ENCODE results near the gene SEMA5A. TPM values are rescaled to one million over a fixed set of nuclear protein-coding genes. Genes with fewer than 3 reads are reported as not detected.

The SEMA5A gene
- total RNA-seq, 2 donors from 2014 or later: not detected

DNA sequence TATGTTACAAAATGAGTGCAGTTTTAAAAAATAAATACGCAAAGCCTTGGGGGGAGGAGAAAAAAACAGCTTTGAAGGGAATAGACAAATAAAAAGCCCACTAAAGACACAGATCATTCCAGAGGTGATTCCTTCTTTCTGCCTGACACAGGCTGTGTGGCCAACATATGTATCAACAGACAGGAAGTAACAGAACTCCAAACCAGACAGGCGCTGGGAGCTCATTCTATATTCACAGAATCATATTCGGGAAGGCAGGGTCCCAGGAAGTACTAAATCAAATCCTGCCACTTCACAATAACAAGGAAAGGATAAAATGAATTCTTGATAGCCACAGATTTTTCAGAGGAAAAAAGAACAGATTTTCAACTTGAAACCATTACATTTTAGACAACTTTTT lies 62.1 kb downstream of the SEMA5A start:
- H3K27ac Mint-ChIP-seq: no peak overlapping the region
- H3K27me3 Mint-ChIP-seq: no peaks in the 10 kb centered on the region
- no peak for ATAC-seq (replicated peaks)
- H3K36me3 Mint-ChIP-seq (ENCODE audit: low read depth): no peaks in the 10 kb centered on the region
- no peaks in the 10 kb centered on the region for H3K4me1 Mint-ChIP-seq
- no peak overlapping the region for H3K4me3 Mint-ChIP-seq
- no peaks in the 10 kb centered on the region for H3K9me3 Mint-ChIP-seq

DNA sequence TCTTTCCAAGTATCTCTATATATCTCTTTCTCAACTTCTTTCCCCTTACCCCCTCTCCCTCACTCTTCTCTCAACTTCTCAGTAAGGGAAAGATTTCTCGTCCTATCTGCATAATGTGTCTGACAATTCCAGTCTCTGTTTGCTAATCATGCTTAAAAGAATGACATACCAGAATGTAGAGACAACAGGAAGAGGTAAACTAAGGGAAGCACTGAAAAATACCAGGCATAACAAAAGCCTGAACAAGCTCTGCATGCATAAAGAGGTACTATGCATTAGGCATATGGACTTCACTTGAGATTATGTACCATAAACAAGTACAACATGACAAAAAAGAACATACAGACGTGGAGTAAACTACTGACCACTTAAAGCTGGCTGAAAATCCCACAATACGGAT lies 62.6 kb downstream of the SEMA5A start:
- H3K27ac Mint-ChIP-seq: no peak overlapping the region
- no peaks in the 10 kb centered on the region for H3K36me3 Mint-ChIP-seq (ENCODE audit: low read depth)
- no peaks in the 10 kb centered on the region for H3K27me3 Mint-ChIP-seq
- no peaks in the 10 kb centered on the region for H3K9me3 Mint-ChIP-seq
- no peak for ATAC-seq (replicated peaks)
- H3K4me1 Mint-ChIP-seq: no peaks in the 10 kb centered on the region
- no peak overlapping the region for H3K4me3 Mint-ChIP-seq

DNA sequence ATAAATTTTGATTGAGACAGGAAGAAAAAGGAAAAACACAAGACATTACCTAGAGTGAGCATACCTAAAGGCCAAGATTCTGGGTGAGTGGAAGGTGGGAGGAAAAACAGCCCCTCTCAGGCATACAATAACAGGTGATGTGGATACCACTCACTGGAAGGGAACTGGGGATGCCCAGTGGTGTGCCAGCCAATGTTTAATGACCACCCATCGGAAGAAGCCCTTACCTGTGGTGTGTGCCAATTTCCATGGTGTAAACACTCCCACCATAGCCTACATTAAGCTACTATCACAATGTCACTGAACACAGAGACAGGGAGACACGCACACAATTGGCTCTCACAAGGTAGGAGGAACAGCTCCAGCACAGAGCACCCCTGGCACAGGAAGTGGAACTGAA lies 63.5 kb downstream of the SEMA5A start:
- Mint-ChIP-seq H3K27ac (no peak overlapping the region), H3K27me3 (no peaks in the 10 kb centered on the region), H3K4me3 (no peak overlapping the region), H3K36me3 (ENCODE audit: low read depth) (no peaks in the 10 kb centered on the region), H3K4me1 (no peaks in the 10 kb centered on the region), H3K9me3 (peaks cover 4% of the 10 kb centered on the region)
- no peak for ATAC-seq (replicated peaks)

DNA sequence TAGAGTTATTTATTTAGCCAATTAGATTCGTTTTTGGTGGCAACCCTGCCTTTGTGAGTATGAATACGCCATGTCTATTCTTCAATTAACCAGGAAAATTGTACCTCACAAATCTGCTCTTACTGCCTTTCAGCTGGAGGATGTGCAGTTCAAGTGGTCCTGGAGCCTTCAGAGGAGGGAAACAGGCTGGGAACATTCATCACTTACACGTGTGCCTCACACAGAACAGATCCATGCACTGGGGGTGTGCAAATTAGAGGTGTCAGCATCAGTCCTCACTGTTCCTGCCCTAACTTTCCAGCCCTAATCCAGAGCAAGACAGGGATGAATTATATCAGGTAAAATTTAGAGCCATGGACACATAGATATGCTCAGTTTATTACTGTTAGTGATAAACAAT lies 65.4 kb downstream of the SEMA5A start:
- Mint-ChIP-seq H3K9me3 (peaks cover 14% of the 10 kb centered on the region), H3K27ac (no peak overlapping the region), H3K27me3 (no peaks in the 10 kb centered on the region), H3K4me1 (no peaks in the 10 kb centered on the region), H3K36me3 (ENCODE audit: low read depth) (no peaks in the 10 kb centered on the region), H3K4me3 (no peak overlapping the region)
- ATAC-seq (replicated peaks): no peak

DNA sequence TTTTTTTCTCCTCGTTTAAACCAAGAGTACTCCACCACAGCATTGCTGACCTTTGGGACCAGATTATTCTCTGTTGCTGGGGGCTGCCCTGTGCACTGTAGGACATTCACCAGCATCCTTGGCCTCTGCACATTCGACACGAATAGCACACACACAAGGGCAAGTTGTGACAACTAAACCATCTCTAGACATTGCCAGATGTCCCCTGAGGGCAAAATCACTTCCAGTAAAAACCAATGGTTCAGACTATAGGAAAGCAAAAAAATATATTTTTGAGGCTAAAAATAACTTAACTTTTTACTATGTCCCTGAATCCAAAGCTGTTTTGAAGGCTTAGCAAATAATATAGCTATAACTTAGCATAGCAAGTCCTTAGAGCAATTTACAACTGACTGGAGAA lies 65.9 kb downstream of the SEMA5A start:
- ATAC-seq (replicated peaks): no peak
- no peaks in the 10 kb centered on the region for H3K27me3 Mint-ChIP-seq
- H3K4me3 Mint-ChIP-seq: no peak overlapping the region
- H3K27ac Mint-ChIP-seq: no peak overlapping the region
- no peaks in the 10 kb centered on the region for H3K36me3 Mint-ChIP-seq (ENCODE audit: low read depth)
- peaks cover 14% of the 10 kb centered on the region for H3K9me3 Mint-ChIP-seq
- H3K4me1 Mint-ChIP-seq: no peaks in the 10 kb centered on the region

DNA sequence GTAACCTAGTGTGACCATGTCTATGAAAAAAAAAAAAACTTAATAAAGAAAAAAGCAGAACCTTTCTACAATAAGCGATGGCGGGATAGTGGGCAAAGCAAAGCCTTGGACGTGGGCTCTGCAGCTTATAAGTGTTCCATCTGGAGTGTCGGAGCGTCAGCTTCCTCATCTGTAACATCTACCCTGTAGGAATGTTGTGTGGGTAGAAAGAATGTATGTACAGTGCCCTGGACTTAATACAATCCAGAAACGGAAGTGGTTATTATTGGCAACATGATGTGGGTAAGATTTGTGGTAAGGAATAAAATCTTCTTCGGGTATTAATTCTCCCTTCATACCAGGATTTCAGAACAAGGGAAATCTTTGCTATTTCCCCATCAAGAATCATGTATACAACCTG lies 66.5 kb downstream of the SEMA5A start:
- Mint-ChIP-seq H3K9me3 (peaks cover 14% of the 10 kb centered on the region), H3K36me3 (ENCODE audit: low read depth) (no peaks in the 10 kb centered on the region), H3K4me3 (no peak overlapping the region), H3K4me1 (no peaks in the 10 kb centered on the region), H3K27ac (no peak overlapping the region), H3K27me3 (no peaks in the 10 kb centered on the region)
- ATAC-seq (replicated peaks): no peak

DNA sequence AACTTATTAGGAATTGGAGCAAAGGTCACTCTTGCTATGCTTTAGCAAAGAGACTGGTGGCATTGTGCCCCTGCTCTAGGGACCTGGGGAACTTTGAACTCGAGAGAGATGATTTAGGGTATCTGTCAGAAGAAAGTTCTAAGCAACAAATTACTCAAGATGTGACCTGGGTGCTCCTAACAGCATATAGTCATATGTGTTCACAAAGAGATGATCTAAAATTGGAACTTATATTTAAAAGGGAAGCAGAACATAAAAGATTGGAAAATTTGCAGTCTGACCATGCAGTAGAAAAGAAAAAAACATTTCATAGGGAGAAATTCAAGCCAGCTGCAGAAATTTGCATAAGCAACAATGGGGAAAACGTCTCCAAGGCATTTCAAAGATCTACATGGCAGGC lies 68.3 kb downstream of the SEMA5A start:
- no peak overlapping the region for H3K4me3 Mint-ChIP-seq
- H3K27ac Mint-ChIP-seq: no peak overlapping the region
- peaks cover 21% of the 10 kb centered on the region for H3K9me3 Mint-ChIP-seq
- ATAC-seq (replicated peaks): no peak
- H3K27me3 Mint-ChIP-seq: no peaks in the 10 kb centered on the region
- H3K36me3 Mint-ChIP-seq (ENCODE audit: low read depth): no peaks in the 10 kb centered on the region
- H3K4me1 Mint-ChIP-seq: no peaks in the 10 kb centered on the region

DNA sequence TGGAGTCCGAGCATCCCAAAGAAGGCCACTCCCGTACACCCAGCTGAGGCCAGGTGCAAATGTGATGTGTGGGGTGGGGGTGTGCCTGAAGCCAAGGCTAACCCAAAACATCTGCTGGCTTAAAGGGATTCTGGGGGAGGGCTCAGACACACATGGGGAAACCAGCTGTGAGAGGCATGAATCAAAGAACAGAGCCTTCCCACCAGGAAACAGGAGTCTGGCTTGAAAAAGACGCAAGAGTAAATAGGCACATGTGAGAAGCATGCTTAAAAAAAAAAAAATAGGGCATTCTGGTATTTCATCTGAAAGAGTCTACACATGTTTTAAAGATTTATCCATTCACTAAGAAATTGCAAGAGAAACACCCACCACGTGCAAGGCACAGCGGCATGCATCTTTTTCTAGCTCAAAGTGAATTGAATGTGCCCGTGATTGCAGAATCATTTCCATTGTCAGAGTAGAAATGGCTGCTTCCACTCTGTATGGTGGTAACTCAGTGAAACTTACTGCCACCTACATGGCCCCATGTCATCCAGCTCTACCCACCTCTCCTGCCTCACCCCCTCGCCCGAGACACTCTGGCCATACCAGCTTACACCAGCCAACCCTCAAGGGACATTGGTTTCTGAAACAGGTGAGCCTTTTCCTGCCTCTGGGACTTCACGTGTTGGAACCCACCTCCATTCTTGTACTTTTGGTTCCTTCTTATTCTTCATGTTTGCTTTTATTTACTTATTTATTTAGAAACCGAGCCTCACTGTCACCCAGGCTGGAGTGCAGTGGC lies 71.5 kb downstream of the SEMA5A start:
- no peaks in the 10 kb centered on the region for H3K36me3 Mint-ChIP-seq (ENCODE audit: low read depth)
- H3K27me3 Mint-ChIP-seq: no peaks in the 10 kb centered on the region
- H3K9me3 Mint-ChIP-seq: peaks cover 25% of the 10 kb centered on the region
- no peak overlapping the region for H3K27ac Mint-ChIP-seq
- no peak for ATAC-seq (replicated peaks)
- no peaks in the 10 kb centered on the region for H3K4me1 Mint-ChIP-seq
- H3K4me3 Mint-ChIP-seq: no peak overlapping the region

DNA sequence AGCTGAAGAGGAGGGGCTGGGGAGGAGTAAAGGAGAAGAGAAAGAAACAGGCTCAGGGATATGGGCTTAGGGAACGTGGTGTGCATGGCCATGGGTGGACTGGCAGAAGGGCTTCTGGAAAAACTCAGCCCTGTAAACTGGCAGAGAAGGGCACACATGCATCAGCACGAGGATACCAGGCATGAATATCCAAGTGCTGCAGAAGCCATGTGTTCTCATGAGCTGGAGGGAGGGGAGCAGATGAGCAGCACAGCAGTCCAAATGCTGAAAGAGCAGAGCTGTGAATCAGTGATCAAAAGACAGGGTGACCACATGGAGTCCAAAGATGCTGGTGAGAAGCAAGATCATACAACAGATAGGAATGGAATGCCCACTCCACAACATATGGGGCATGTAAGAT lies 72.3 kb downstream of the SEMA5A start:
- Mint-ChIP-seq H3K4me1 (no peaks in the 10 kb centered on the region), H3K4me3 (no peak overlapping the region), H3K9me3 (peaks cover 25% of the 10 kb centered on the region), H3K36me3 (ENCODE audit: low read depth) (no peaks in the 10 kb centered on the region), H3K27me3 (no peaks in the 10 kb centered on the region), H3K27ac (no peak overlapping the region)
- ATAC-seq (replicated peaks): no peak

DNA sequence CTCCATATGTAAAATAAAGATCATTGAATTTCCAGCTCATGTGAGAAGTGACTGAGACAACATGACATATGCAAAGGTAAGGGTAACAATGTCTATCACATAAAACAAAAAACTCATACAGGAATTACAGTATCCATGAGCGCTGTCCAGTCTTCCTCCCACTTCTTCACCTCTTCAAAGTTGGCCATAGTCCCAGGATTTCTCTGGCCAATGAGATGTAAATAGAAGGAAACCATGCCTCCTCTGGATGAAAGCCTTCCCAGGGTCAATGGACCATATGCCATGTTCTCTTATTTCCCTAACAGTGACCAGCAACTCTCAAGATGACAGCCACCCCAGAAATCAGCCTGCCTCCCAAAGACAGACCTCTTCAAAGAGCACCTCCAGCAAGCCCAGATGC lies 75.5 kb downstream of the SEMA5A start:
- no peak overlapping the region for H3K4me3 Mint-ChIP-seq
- no peak for ATAC-seq (replicated peaks)

DNA sequence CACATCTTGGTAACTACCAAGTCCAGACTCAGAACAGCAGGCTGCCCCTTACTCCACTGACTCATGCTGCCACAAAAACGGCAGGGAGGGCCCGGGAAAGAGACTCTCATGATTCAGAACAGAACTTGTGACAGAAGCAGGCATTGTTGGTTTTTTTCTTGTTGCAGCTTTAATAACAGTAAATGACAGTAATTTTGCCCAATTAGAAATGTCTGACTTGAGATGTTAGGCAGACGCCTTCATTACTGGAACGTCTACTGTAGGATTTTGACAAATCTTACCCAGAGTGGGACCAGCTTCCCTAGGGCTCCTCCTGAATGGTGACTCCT lies 77.9 kb downstream of the SEMA5A start:
- ATAC-seq (replicated peaks): peak; percentile 29
- H3K36me3 Mint-ChIP-seq (ENCODE audit: low read depth): no peaks in the 10 kb centered on the region
- no peak overlapping the region for H3K4me3 Mint-ChIP-seq
- peaks cover 8% of the 10 kb centered on the region for H3K9me3 Mint-ChIP-seq
- no peak overlapping the region for H3K27ac Mint-ChIP-seq
- H3K4me1 Mint-ChIP-seq: no peaks in the 10 kb centered on the region
- no peaks in the 10 kb centered on the region for H3K27me3 Mint-ChIP-seq

More for the DNA sequence above, 75.5 kb downstream of the SEMA5A start:
- no peaks in the 10 kb centered on the region for H3K36me3 Mint-ChIP-seq (ENCODE audit: low read depth)
- no peak overlapping the region for H3K27ac Mint-ChIP-seq
- H3K4me1 Mint-ChIP-seq: no peaks in the 10 kb centered on the region
- H3K27me3 Mint-ChIP-seq: no peaks in the 10 kb centered on the region
- peaks cover 14% of the 10 kb centered on the region for H3K9me3 Mint-ChIP-seq

DNA sequence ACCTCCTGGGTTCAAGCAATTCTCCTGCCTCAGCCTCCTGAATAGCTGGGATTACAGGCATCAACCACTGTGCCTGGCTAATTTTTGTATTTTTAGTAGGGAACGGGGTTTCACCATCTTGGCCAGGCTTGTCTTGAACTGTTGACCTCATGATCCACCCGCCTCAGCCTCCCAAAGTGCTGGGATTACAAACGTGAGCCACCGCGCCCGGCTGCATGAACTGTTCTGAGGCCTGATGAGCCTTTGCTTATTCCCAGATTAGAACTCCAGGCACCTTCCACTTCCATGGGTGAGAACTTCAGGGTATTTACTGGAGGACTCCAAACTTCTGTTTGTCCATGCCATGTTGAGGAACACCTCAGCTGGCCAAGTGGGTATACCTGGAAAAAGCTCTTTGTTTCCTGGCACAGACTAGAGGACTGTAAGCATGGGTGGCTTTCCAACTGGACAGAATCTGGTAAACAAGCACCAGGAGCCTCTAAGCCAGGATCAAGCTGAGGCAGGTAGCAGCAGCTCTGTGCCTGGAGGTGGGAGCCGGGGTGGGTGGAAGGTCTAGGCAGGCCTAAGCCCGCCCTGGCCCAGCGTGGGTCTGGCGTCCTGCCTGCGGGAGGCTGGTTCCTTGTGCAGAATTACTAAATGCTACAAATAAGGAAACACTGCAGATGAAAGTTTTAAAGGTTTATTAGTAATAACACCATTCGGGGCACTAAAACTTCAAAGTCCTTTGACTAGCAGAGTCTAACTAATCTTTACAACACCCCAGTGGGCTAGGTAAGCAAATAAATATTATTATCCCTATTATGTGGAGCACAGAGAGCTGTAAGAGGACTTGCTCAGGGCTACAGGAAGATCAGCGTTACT lies 78.4 kb downstream of the SEMA5A start:
- no peaks in the 10 kb centered on the region for H3K36me3 Mint-ChIP-seq (ENCODE audit: low read depth)
- no peak overlapping the region for H3K27ac Mint-ChIP-seq
- H3K4me3 Mint-ChIP-seq: no peak overlapping the region
- H3K9me3 Mint-ChIP-seq: peaks cover 8% of the 10 kb centered on the region
- ATAC-seq (replicated peaks): no peak
- H3K4me1 Mint-ChIP-seq: no peaks in the 10 kb centered on the region
- no peaks in the 10 kb centered on the region for H3K27me3 Mint-ChIP-seq

DNA sequence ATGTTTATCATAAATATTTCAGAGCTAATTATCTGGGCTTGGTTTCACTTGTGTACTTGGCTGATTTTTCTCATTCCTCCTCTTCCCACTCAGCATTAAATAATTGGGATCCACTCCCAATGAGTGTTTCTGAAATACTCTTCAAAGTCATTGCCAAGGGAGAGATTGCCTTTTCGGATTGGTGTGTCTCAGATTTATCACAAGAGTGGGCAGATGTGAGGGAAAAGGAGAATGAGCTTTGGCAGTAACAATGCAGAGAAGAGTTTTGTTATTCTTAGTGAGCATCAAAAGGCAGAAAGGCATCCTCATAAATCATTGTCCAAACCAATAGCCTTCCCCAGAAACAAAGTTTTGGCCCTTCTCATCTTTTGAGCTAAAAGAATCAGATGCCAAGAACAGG lies 79.2 kb downstream of the SEMA5A start:
- no peaks in the 10 kb centered on the region for H3K36me3 Mint-ChIP-seq (ENCODE audit: low read depth)
- no peak for ATAC-seq (replicated peaks)
- no peak overlapping the region for H3K27ac Mint-ChIP-seq
- no peak overlapping the region for H3K4me3 Mint-ChIP-seq
- no peaks in the 10 kb centered on the region for H3K27me3 Mint-ChIP-seq
- H3K9me3 Mint-ChIP-seq: peaks cover 4% of the 10 kb centered on the region
- H3K4me1 Mint-ChIP-seq: no peaks in the 10 kb centered on the region

DNA sequence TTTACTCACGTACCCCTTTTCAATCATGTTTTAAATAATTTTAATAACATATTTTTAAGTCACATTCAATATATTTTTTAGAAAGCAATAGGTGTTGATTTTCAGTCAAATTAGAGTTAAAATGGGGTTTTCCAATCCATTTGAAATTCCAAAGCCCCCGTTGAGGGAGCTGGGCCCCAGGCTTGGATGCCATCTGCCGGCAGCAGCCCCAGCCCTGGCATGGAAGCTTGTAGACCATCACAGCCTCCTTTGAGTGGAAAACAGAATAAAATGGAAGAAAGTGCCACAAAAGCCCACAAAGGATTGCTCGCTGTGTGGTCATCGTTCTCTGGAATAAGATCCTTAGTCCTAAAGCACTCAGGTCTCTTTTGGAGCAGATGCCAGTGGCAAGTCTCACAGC lies 81.4 kb downstream of the SEMA5A start:
- Mint-ChIP-seq H3K36me3 (ENCODE audit: low read depth) (no peaks in the 10 kb centered on the region), H3K9me3 (peaks cover 4% of the 10 kb centered on the region), H3K27me3 (no peaks in the 10 kb centered on the region), H3K4me1 (no peaks in the 10 kb centered on the region), H3K27ac (no peak overlapping the region), H3K4me3 (no peak overlapping the region)
- no peak for ATAC-seq (replicated peaks)

DNA sequence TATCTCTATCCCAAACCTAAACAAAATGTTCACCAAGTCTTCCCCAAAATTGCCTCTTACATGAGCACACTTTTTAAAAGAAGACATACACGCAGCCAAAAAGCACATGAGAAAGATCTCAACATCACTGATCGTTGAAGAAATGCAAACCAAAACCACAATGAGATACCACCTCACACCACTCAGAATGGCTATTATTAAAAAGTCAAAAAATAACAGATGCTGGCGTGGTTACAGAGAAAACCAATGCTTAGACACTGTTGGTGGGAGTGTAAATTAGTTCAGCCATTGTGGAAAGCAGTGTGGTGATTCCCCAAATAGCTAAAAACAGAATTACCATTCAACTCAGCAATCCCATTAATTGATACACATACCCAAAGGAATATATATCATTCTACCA lies 83.8 kb downstream of the SEMA5A start:
- peaks cover 4% of the 10 kb centered on the region for H3K9me3 Mint-ChIP-seq
- no peak overlapping the region for H3K27ac Mint-ChIP-seq
- ATAC-seq (replicated peaks): no peak
- H3K27me3 Mint-ChIP-seq: no peaks in the 10 kb centered on the region
- H3K36me3 Mint-ChIP-seq (ENCODE audit: low read depth): no peaks in the 10 kb centered on the region
- no peaks in the 10 kb centered on the region for H3K4me1 Mint-ChIP-seq
- H3K4me3 Mint-ChIP-seq: no peak overlapping the region

Measured in activated T-helper 17 cell treated with anti-CD3 and anti-CD28 coated beads, Interleukin-2, amount 50 U/mL, for 72 hours (primary cell).